ENCODE measurements around the gene CFAP97D1. TPM values are rescaled to one million over a fixed set of nuclear protein-coding genes. Genes with fewer than 3 reads are reported as not detected.

The CFAP97D1 gene
- total and polyA plus RNA-seq, 2 experiments from 2014 or later, result 0.10 TPM; not detected in 1

GRCh38 chr17:43767713-43768059, 12.5 kb upstream of the CFAP97D1 start:
- H3K9me2 ChIP-seq (replicated peaks; ENCODE audit: insufficient read depth), result no peaks in the 10 kb centered on the region

GRCh38 chr17:43768382-43768781, 11.9 kb upstream of the CFAP97D1 start:
- H3K27me3 ChIP-seq, result no peaks in the 10 kb centered on the region
- H3K4me1 ChIP-seq (ENCODE audit: insufficient read depth), result peaks cover 14% of the 10 kb centered on the region
- no peaks in the 10 kb centered on the region for H3K9me3 ChIP-seq (ENCODE audit: low read depth)
- H3K4me2 ChIP-seq, result no peak overlapping the region
- H3K27ac ChIP-seq, result no peak overlapping the region
- H4K20me1 ChIP-seq (ENCODE audit: insufficient read depth, poor library complexity, severe bottlenecking), result no peaks in the 10 kb centered on the region
- H3K36me3 ChIP-seq (replicated peaks; ENCODE audit: insufficient read depth, low read depth), result peaks cover 4% of the 10 kb centered on the region
- WGBS (ENCODE audit: low lambda C conversion rate, missing lambda C conversion rate), result 73% methylated on average over 9 of the region's 9 CpGs
- no peaks in the 10 kb centered on the region for H3K9me2 ChIP-seq (replicated peaks; ENCODE audit: insufficient read depth)
- no peak for TF ChIP-seq EZH2 (IDR thresholded peaks at IDR 0.05; ENCODE audit: borderline replicate concordance)
- TF ChIP-seq EZH2phosphoT487 (IDR thresholded peaks at IDR 0.05; ENCODE audit: low read depth, severe bottlenecking, unreplicated experiment), result no peak
- TF ChIP-seq CTCF (IDR thresholded peaks at IDR 0.05; ENCODE audit: poor library complexity), result no peak
- no peak overlapping the region for H2AFZ ChIP-seq
- no peak overlapping the region for H3K4me3 ChIP-seq
- no peak for DNase-seq (ENCODE audit: low spot score)
- no peaks in the 10 kb centered on the region for H3K79me2 ChIP-seq

More at GRCh38 chr17:43767713-43768059, 12.5 kb upstream of the CFAP97D1 start:
- no peak for DNase-seq (ENCODE audit: low spot score)
- TF ChIP-seq EZH2phosphoT487 (IDR thresholded peaks at IDR 0.05; ENCODE audit: low read depth, severe bottlenecking, unreplicated experiment), result no peak
- TF ChIP-seq EZH2 (IDR thresholded peaks at IDR 0.05; ENCODE audit: borderline replicate concordance), result no peak
- TF ChIP-seq CTCF (IDR thresholded peaks at IDR 0.05; ENCODE audit: poor library complexity), result no peak
- H3K4me2 ChIP-seq, result no peak overlapping the region
- peaks cover 7% of the 10 kb centered on the region for H3K4me1 ChIP-seq (ENCODE audit: insufficient read depth)
- H3K4me3 ChIP-seq, result no peak overlapping the region
- no peaks in the 10 kb centered on the region for H3K79me2 ChIP-seq
- no peaks in the 10 kb centered on the region for H4K20me1 ChIP-seq (ENCODE audit: insufficient read depth, poor library complexity, severe bottlenecking)
- no peak overlapping the region for H2AFZ ChIP-seq
- no peaks in the 10 kb centered on the region for H3K9me3 ChIP-seq (ENCODE audit: low read depth)
- H3K36me3 ChIP-seq (replicated peaks; ENCODE audit: insufficient read depth, low read depth), result peaks cover 4% of the 10 kb centered on the region
- WGBS (ENCODE audit: low lambda C conversion rate, missing lambda C conversion rate), result 93% methylated on average over 5 of the region's 5 CpGs
- H3K27ac ChIP-seq, result no peak overlapping the region
- no peaks in the 10 kb centered on the region for H3K27me3 ChIP-seq

GRCh38 chr17:43768943-43769342, 11.3 kb upstream of the CFAP97D1 start:
- 98% methylated on average over 7 of the region's 7 CpGs for WGBS (ENCODE audit: low lambda C conversion rate, missing lambda C conversion rate)
- Histone ChIP-seq H3K36me3 (replicated peaks; ENCODE audit: insufficient read depth, low read depth) (peaks cover 4% of the 10 kb centered on the region), H3K9me2 (replicated peaks; ENCODE audit: insufficient read depth) (no peaks in the 10 kb centered on the region), H3K27me3 (no peaks in the 10 kb centered on the region), H3K4me1 (ENCODE audit: insufficient read depth) (peaks cover 17% of the 10 kb centered on the region), H3K4me2 (no peak overlapping the region), H3K4me3 (no peak overlapping the region), H3K9me3 (ENCODE audit: low read depth) (no peaks in the 10 kb centered on the region), H3K27ac (no peak overlapping the region), H4K20me1 (ENCODE audit: insufficient read depth, poor library complexity, severe bottlenecking) (no peaks in the 10 kb centered on the region), H3K79me2 (no peaks in the 10 kb centered on the region), H2AFZ (no peak overlapping the region)
- no peak for TF ChIP-seq EZH2phosphoT487 (IDR thresholded peaks at IDR 0.05; ENCODE audit: low read depth, severe bottlenecking, unreplicated experiment)
- no peak for TF ChIP-seq CTCF (IDR thresholded peaks at IDR 0.05; ENCODE audit: poor library complexity)
- no peak for TF ChIP-seq EZH2 (IDR thresholded peaks at IDR 0.05; ENCODE audit: borderline replicate concordance)
- DNase-seq (ENCODE audit: low spot score), result no peak

GRCh38 chr17:43769426-43769825, 10.8 kb upstream of the CFAP97D1 start:
- Histone ChIP-seq H2AFZ (no peak overlapping the region), H3K27ac (no peak overlapping the region), H3K4me2 (no peak overlapping the region), H3K9me2 (replicated peaks; ENCODE audit: insufficient read depth) (no peaks in the 10 kb centered on the region), H3K4me3 (no peak overlapping the region), H3K4me1 (ENCODE audit: insufficient read depth) (peaks cover 17% of the 10 kb centered on the region), H3K9me3 (ENCODE audit: low read depth) (no peaks in the 10 kb centered on the region), H3K36me3 (replicated peaks; ENCODE audit: insufficient read depth, low read depth) (peaks cover 4% of the 10 kb centered on the region), H3K79me2 (no peaks in the 10 kb centered on the region), H3K27me3 (no peaks in the 10 kb centered on the region), H4K20me1 (ENCODE audit: insufficient read depth, poor library complexity, severe bottlenecking) (no peaks in the 10 kb centered on the region)
- WGBS (ENCODE audit: low lambda C conversion rate, missing lambda C conversion rate), result 97% methylated on average over 16 of the region's 16 CpGs
- TF ChIP-seq EZH2 (IDR thresholded peaks at IDR 0.05; ENCODE audit: borderline replicate concordance), result no peak
- DNase-seq (ENCODE audit: low spot score), result no peak
